Retinal pigment epithelial cell (primary cell): ENCODE data around the gene ATXN7L1.
A peak's percentile ranks its signal among the peaks of the same experiment; 100 is the strongest.

Experiments used
- DNase-seq: peaks from one replicate; pipeline ENCODE4 v3.0.0-alpha.2; 2010; ENCODE audit warnings: low read depth
- H3K4me3 ChIP-seq: 2 replicates; pipeline ENCODE4 v1.5.1; 2011; ENCODE audit warnings: mild to moderate bottlenecking, low read length, control low read depth, moderate library complexity
- CTCF ChIP-seq: conservative IDR thresholded peaks from 2 replicates; pipeline ENCODE4 v1.5.1; 2011; ENCODE audit warnings: low read depth, low read length, control low read depth, inconsistent platforms

Gene ATXN7L1

GRCh38 chr7:105653441-105654005, 222.9 kb downstream of the ATXN7L1 start:
- no peak for TF ChIP-seq CTCF
- H3K4me3 ChIP-seq: no peak overlapping the region

GRCh38 chr7:105652359-105652993, 223.9 kb downstream of the ATXN7L1 start:
- peak; percentile 93 for TF ChIP-seq CTCF
- no peak overlapping the region for H3K4me3 ChIP-seq
- DNase-seq: no peak

More at GRCh38 chr7:105653441-105654005, 222.9 kb downstream of the ATXN7L1 start:
- DNase-seq: no peak

- no peak for TF ChIP-seq CTCF
Observed at GRCh38 chr7:105651798-105652197, 224.6 kb downstream of the ATXN7L1 start.

GRCh38 chr7:105650382-105650970, 225.9 kb downstream of the ATXN7L1 start:
- no peak for DNase-seq
- TF ChIP-seq CTCF: no peak
- H3K4me3 ChIP-seq: no peak overlapping the region

More at GRCh38 chr7:105651798-105652197, 224.6 kb downstream of the ATXN7L1 start:
- H3K4me3 ChIP-seq: no peak overlapping the region
- DNase-seq: no peak

GRCh38 chr7:105649727-105650381, 226.5 kb downstream of the ATXN7L1 start:
- TF ChIP-seq CTCF: no peak

GRCh38 chr7:105648561-105649401, 227.6 kb downstream of the ATXN7L1 start:
- DNase-seq: no peak
- no peak for TF ChIP-seq CTCF
- H3K4me3 ChIP-seq: no peak overlapping the region

More at GRCh38 chr7:105649727-105650381, 226.5 kb downstream of the ATXN7L1 start:
- H3K4me3 ChIP-seq: no peak overlapping the region
- DNase-seq: no peak
